HG02885 (cell line): ENCODE results near the gene MRPS14.
"Not testable (repeated sequence)": the region's sequence is repeated elsewhere in the genome, so short reads cannot be mapped to it uniquely, and the experiment has no call there.

Experiments used
- ATAC-seq: cut with Tn5 transposase; IDR thresholded peaks from one replicate; pipeline ENCODE4 v1.9.1; 2021; ENCODE audit warnings: mild to moderate bottlenecking; ENCODE audit not compliant: unreplicated experiment, poor library complexity

Gene MRPS14

DNA sequence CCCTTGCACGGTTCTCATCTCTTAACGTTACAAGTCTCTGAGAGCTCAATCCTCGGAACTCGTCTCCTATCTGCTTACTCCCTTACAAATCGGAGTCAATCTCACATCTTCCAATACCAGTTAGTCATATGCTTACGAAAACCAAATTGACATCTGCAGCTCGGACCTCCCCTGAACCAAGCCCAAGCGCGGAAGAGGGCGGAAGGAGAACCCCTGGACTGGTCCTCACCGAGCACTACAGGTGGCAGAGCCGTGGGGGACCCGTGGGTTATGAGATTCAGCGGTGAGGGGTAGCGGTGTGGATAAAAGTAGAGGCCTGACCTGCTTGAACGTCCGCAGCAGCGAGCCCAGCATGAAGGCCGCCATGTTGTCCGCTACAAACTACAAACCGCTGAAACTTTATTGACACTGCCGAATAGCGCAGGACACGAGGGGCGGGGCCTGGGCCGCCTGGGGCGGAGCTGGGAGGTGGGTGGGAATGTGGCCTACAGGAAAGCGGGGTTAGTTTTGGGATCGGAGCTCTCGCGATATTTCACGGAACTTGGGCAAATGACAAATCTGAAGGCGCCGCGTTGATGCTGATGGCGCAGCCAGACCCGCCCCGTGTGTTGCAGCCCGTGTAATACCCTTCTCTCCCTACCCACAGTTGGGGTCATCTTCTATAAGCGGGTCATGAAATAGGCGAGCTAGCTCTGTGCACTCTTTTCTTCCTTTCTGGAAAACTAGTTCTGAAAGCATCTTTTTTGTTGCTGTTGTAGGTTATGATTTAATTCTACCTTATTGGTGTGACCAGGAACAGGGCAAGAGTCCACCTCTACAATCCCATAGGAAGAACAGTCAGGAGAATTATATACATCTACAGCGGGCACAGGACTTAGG, at the start of gene MRPS14:
TSS of gene MRPS14 (minus strand) at position 383 of the 879 bp plus-strand sequence. CDS start at position 366, 17 bp downstream.
- ATAC-seq: peak; percentile 93

DNA sequence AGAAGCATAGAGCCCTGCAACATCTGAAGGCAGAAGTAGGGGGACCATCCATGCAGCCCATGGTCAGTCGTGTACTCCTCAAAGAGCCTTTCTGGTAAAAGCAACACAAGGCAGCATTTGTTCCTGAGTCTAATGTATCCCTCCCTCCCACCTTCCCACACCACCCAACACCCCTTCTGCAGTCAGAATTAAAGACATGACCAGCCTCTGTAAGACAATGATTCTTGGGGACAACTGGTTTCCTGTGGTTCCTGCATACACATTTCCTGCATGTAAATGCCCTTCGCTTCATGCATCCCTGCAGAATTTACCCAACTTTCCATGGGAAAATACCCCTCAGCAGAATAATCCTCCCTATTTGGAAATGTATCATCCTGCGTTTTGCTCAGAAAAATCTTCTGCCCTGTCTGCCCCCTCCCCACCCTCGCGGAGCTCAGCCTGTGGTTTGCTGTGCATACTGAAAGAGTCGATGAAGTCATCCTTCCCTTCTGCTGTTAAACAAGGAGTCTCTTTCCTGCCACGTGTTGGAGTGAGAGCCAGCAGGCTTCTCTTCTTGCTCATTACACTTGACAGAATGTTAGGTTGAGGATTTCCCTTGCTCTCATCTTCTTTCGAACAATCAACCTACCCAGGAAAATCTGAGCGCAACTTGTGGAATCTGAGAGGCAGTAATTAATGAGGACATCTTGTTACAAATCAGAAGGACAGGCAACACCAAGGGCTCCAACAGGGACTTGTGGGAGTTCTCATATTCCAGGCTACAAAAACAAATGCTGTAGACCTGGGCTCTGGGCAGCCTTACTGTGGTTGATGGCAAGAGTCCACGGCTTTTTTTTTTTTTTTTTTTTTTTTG, 49.1 kb upstream of the MRPS14 start:
- peak; percentile 79 for ATAC-seq

DNA sequence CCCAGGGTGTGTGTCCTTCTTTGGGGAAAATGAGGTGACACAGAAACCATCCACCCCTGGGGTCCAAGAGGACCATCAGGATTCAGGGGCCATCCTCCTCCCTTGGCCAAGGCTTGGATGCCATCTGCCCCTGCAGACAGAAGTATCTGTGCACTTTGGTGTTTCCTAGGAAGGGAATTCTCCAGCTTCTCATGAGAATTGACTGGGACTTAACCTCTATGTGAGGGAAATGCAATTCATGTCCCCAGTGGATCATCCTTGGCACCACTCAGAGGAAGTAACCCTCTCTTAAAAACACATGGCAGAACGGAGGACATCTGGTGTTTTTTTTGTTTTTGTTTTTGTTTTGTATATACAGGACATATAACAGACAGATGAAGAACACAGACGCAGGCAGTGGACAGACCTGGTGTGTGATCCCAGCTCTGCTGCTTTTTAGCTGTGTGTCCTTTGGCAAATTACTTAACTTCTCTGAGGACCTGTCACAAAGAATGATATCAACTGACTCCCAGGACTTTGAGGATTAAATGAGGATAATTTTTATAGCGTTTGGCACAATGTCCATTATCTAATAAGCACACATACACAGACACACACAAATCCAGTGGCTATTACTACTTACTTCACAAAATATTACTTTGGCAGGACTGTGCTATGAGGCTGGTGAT, 48.2 kb upstream of the MRPS14 start:
- ATAC-seq: no peak

DNA sequence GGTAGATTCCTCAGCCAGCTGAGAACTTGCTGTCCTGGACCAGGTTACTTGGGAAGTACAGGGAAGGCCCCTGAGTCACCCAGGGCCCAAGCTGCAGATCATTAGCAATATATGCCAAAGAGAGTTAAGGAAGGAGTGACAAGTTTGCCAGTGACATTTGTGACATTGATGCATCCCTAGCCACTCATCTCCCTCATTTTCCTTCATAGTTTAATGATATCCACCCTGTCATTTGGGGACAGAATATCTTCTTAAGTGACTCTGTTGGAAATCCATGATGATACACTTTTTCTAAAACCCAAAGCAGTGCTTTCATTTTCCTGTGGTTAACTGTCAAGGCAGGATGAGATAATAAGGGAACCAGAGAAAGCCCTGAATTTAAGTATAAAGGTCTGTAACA, 47.6 kb upstream of the MRPS14 start:
- no peak for ATAC-seq

DNA sequence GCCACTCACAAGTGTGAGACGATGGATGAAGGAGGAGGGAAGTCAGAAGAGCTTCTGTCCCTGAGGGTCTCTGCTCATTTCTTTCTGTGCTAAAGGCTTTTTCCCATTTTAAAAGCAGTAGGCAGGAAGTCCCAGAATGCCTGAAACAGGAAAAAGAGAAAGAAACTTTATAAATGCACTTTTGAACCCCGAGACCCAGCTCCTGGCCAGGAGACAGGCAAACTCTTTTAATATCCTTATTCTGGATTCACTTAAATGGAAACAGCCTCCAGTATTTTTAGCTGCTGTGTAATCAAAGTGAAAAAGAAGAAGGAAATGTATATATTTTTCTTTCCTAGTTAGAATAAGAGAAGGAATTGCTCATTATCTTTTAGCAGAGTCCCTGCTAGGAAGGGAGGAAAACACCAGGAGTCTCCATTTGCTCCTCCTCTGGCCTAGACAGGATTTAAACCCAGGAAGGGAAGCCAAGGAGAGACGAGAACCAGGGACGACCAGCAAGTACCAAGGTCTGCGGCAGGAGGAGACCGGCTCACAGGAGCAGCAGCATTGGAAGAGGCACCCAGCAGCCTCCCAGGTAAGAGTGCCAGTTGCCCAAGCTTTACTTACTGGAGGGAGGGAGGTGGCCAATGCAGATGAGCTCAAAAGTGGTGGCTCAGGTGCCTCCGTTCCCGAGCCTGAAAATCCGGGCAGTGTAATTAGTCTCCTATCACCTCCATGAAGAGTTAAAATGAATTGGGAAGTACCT, 44.3 kb upstream of the MRPS14 start, which contains the start of gene TNN:
TSS of gene TNN (plus strand) at position 472 of the 745 bp plus-strand sequence. CDS start 9,586 bp downstream, outside the sequence.
- ATAC-seq: no peak

DNA sequence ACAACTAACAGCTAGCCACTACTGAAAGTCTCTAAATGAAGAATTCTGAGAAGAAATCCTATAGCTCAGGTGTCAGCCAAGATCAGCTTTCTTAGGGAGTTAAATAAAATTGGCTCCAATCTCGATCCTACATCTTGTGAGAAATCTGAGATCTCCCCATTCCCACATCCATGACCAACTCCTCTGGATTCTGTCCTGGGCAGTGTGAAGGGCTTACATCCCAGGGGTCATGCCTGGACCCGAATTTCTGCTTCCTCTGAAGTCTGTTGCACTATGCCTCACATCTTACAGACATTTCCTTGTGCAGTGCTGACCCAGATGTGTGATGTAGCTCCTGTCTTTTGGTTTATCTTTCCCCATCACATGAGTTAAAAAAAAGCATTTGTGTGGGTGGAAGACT, 39.6 kb upstream of the MRPS14 start:
- ATAC-seq: no peak

DNA sequence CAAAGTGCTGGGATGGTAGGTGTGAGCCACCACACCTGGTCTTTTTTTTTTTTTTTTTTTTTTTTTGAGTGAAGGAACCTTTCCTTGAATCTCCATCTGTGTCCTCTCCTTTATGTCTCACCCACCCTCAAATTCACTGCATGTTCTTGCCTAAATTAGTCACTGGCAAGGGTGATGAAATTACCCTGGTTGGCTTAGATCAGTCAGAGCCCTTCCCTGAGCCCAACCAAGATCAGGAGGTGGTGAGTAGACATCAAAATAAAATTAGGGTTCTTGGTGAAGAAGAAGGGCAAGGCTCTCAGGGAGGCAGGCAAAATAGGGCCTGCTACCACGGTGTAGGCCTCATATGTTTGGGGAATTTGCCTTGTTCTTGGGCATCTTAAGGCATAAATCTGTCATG, 39.1 kb upstream of the MRPS14 start:
- ATAC-seq: no peak

DNA sequence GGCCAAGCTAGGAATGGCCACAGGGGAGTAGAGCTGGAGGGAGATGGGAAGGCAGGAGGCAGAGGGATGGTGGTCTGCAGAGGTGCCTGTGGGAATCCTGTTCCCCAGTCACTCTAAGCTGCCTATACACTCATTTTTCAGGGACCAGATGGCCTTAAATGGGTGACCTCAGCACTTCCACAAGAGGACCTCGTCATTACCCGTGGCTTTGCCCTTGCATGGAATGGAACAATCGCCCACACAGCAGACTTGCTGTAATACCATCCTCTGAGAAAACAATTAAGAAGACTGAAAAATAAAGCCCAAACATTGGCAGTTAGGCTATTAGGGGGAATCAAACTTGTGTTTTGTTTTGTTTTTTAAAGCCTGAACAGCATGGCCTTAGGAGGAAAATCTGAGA, 31.5 kb upstream of the MRPS14 start:
- ATAC-seq: no peak

DNA sequence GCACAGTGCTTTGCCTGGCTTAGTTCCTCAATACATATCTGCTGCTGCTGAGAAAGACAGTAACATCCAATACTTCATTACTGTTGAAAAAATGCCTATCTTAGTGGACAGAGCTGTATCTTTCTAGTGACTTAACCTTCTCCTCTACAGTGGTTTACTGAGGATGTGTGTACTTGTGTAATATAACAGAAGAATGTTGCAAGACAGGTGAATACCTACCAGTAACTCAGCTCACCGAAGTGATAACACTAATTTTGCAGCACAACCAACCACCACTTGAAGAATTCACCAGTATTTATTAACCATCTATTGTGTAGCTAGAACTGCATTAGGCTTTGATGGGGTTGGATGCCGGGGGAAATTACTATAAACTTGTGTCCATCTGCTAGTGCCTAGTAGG, 27.8 kb upstream of the MRPS14 start:
- no peak for ATAC-seq

DNA sequence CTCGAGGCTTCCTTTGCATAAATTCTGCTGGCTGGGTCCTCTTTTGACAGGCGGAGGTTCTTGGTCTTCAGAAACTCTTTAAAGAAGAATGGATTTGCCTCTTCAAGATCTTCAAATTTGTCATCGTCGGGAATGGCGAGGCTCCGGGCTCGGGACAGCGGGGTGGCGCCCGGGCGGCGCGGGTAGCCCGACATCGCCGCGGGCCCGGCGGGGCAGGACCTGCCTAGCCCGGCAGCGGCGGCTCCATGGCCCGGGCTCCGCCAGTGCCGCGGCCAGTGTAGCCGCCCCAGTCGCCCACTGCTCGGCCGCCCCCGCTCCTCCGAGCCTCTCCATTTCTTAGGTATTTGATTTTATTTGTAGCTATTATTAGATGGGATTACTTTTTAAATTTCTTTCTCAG, 22.3 kb upstream of the MRPS14 start:
- ATAC-seq: no peak

DNA sequence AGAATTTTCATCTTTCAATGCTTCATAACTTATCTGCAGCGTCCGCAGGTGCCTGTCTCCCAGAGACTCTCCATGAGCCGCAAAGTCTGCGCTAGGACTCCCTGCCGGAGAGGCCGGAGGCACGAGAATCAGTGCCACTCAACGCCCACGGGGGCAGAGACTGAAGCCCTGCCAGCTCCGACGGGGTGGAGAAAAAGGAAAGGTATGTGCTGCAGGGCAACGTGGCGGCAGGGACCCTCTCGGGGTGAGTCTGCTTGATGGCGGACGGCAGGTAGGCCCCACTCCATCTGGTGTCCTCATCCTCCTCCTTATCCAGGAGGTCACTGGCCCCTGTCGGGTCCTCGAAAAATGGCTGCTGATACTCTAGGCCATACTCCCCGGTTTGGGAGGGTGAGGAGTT, 21.9 kb upstream of the MRPS14 start:
- ATAC-seq: no peak

DNA sequence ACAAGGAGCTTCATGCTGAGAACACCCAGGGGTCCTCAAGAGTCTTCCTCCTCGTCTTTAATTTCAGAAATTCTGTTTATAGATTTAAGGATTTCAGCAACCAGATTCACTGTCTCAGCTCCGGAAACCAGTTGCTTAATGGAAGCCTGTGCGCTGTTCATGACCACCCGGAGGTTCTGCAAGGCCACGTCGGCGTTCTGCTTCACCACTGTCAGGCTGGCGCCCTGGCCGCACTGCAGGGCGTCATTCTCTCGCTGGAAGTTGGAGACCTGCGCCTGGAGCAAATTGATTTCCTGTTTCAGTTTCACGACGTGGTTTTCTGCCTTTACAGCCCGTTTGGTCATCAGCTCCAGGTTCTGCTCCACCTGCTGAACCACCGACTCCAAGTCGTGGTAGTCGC, 21.4 kb upstream of the MRPS14 start:
- ATAC-seq: not testable (repeated sequence)

DNA sequence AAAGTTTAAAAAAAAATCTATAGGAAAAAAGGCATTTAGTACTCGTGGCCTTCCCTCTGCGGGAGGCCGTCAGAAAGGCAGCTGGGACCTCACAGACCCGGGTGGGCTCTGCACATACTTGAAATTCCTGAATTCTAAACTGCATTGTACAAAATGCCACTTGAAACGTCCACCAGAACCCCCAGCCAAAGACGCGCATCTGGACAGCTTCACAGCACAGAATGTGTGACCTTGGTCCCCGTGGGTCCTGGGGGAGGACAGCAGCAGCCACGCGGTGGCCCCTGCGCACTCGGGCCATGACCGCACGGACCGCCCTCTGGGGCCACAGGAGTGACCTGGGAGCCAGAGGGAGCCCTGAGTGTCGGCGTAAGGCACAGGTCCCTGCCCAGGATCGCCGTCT, 20.6 kb upstream of the MRPS14 start:
- ATAC-seq: no peak

DNA sequence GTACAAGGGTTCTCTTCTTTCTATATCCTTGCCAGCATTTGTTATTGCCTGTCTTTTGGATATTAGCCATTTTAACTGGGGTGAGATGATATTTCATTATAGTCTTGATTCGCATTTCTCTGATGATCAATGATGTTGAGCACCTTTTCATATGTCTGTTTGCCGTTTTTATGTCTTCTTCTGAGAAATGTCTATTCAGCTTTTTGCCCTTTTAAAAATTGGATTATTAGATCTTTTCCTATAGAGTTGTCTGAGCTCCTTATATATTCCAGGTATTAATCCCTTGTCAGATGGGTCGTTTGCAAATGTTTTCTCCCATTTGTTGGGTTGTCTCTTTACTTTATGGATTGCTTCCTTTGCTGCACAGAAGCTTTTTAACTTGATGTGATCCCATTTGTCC, 19.4 kb upstream of the MRPS14 start:
- ATAC-seq: no peak

DNA sequence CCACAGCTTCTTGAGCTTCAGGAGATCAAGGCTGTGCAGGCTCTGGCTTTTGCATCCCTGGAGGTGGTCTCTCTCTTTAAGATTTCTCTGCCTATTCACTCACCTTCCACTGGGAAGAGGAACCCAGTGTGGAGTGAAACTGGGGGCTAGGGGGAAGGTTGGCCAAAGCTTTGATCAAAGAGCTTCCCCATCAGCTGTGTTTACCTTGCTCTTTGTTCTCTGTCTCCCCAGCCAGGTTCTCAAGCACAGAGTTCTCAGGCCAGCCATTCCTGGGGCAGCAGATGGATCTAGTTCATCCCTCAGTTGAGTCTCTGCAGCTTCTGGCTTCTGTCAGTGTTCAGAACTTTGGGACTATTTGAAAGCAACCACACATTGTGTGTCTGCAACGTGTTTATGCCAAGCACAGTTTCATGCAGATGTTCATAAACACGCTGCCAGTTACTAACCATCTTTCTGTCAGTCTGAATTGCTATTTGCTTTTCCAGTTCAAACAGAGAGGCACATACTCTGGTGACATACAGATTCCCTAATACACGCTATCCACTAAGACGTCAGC, 17.2 kb upstream of the MRPS14 start:
- no peak for ATAC-seq

DNA sequence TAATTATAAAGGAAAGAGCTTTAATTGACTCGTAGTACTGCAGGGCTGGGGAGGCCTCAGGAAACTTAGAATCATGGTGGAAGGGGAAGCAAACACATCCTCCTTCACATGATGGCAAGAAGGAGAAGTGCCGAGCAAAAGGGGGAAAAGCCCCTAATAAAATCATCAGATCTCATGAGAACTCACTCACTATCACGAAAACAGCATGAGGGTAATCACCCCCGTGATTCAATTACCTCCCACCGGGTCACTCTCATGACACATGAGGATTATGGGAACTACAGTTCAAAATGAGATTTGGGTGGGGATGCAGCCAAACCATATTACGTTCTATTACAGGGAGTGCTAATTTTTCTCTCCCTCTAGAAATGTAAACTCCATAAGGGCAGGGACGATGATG, 14.2 kb upstream of the MRPS14 start:
- ATAC-seq: no peak

DNA sequence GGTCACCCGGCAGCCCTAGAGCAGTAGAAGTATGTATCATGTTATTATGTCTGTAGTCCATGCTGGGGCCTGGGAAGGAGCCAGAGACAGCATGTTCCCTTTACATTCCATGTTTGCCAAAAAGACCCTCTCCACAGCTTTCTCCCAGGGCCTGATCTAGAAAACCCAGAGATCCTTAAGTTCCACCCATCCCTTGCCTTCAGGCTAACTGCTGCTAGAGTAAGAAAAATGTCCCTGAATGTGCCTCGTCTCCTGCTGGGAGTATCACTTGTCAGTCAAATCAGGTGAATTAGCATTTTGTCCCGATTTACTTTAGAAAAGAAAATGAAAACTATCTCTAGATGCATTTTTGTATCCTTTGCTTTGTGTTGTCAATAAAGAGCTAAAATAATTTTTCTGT, 13.3 kb upstream of the MRPS14 start:
- ATAC-seq: no peak

DNA sequence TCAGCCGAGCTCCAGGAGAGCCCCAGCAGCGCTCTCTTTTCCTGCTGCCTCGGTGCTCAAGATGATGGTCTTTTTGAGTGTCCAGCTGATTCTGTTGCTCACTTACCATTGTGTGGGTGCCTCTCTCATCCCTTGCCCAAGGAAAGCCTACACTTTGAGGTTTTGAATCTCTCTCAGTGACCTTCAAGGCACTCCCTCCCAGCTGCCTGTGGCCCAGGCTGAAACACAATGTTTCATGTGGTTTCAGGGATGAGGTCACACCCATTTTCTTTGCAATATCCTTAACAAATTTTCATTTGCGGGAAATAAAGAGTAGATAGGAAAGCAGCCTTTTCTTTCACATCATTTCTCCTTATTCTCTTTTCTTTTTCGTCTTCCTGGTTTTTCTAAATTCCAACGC, 12.6 kb upstream of the MRPS14 start:
- no peak for ATAC-seq

DNA sequence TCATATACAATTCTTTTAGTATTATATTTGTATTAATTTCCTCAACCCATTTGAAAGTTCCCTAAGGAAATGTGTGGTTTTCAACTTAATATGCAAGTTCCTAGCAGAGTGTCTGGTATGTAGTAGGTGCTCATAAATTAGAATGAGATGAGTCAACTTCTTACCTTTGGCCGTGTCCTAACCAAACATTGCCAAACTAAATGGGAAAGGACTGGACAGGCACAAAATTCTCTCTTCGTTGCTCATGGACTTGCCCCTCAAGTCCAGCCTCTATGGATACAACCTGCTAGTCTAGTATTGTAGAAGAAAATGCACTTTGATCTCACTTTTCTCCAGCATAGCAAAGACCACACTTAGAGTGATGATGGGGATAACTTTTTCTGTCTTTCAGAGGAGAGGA, 11.6 kb upstream of the MRPS14 start:
- ATAC-seq: no peak

DNA sequence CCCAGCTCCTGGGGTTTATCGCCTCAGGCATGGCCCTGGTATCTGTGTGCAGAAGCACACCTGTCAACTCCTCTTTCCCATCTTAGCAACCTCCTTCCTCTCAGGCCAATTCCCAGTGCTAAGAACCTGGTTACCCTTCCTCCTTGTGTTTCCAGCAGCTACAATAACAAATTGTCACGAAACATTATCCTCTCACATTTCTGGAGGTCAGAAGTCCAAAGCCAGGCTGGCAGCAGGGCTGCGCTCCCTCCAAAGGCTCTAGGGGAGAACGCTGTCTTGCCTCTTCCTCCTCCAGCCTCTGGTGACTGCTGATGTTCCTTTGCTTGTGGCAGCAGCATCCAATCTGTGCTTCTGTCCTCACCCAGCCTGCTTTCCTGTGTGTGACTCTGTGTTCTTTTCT, 10.7 kb upstream of the MRPS14 start:
- ATAC-seq: no peak
